ENCODE data around the gene WNK1. TPM values are rescaled to one million over a fixed set of nuclear protein-coding genes. Genes with fewer than 3 reads are reported as not detected.
"Not testable (repeated sequence)": the region's sequence is repeated elsewhere in the genome, so short reads cannot be mapped to it uniquely, and the experiment has no call there.

Gene WNK1
- polyA plus RNA-seq, 3 donors = 8.7 to 57.2 (median 20.9) TPM

- Histone ChIP-seq H3K4me2 (replicated peaks; ENCODE audit: extremely low read depth, low read length, poor library complexity, severe bottlenecking) (no peak overlapping the region), H3K27ac (ENCODE audit: low read depth in 1 of 2, low read length in 2 of 2) (no peak overlapping the region), H3K4me1 (ENCODE audit: control insufficient read depth in 1 of 2, insufficient read depth in 2 of 2, low read length in 2 of 2) (peaks cover 7 to 10% of the 10 kb centered on the region in 2 donors), H3K27me3 (ENCODE audit: control insufficient read depth in 2 of 2, insufficient read depth in 2 of 2, low read length in 2 of 2) (no peaks in the 10 kb centered on the region), H2AFZ (ENCODE audit: insufficient read depth, low read depth, low read length, poor library complexity, severe bottlenecking) (no peak overlapping the region), H3K36me3 (replicated peaks in 1 of 2; ENCODE audit: control insufficient read depth in 1 of 2, insufficient read depth in 2 of 2, low read length in 2 of 2) (peaks cover 15 to 28% of the 10 kb centered on the region in 2 donors), H3K9ac (ENCODE audit: insufficient read depth, low read length, poor library complexity, severe bottlenecking) (no peak overlapping the region), H4K20me1 (ENCODE audit: insufficient read depth, low read length) (peaks cover 99% of the 10 kb centered on the region), H3K79me2 (ENCODE audit: insufficient read depth, low read length) (peaks cover 95% of the 10 kb centered on the region), H3K9me3 (replicated peaks in 1 of 2; ENCODE audit: control insufficient read depth in 1 of 2, insufficient read depth in 1 of 2, low read length in 2 of 2) (no peaks in the 10 kb centered on the region), H3K4me3 (replicated peaks in 1 of 3; ENCODE audit: low read depth in 2 of 3, low read length in 3 of 3) (no peak overlapping the region)
- Mint-ChIP-seq H3K9me3 (no peaks in the 10 kb centered on the region), H3K4me1 (peaks cover 13% of the 10 kb centered on the region), H3K4me3 (no peak overlapping the region), H3K27ac (no peak overlapping the region), H3K36me3 (peaks cover 21 to 32% of the 10 kb centered on the region in 2 donors), H3K27me3 (ENCODE audit: low read depth in 3 of 3) (no peaks in the 10 kb centered on the region)
- TF ChIP-seq, protein P1, sequence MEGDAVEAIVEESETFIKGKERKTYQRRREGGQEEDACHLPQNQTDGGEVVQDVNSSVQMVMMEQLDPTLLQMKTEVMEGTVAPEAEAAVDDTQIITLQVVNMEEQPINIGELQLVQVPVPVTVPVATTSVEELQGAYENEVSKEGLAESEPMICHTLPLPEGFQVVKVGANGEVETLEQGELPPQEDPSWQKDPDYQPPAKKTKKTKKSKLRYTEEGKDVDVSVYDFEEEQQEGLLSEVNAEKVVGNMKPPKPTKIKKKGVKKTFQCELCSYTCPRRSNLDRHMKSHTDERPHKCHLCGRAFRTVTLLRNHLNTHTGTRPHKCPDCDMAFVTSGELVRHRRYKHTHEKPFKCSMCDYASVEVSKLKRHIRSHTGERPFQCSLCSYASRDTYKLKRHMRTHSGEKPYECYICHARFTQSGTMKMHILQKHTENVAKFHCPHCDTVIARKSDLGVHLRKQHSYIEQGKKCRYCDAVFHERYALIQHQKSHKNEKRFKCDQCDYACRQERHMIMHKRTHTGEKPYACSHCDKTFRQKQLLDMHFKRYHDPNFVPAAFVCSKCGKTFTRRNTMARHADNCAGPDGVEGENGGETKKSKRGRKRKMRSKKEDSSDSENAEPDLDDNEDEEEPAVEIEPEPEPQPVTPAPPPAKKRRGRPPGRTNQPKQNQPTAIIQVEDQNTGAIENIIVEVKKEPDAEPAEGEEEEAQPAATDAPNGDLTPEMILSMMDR (IDR thresholded peaks at IDR 0.05) = no peak
- DNase-seq = no peak
- no CpG with 5 or more reads among the region's 2 CpGs for WGBS (ENCODE audit: insufficient coverage)
- intact Hi-C loops (cut with micrococcal nuclease) = loop anchor here (2.0 to 10.0 kb wide), 3 partner anchors 61 to 772 kb away; partner anchors contain the start of gene WNK1 (in 1 of the 2)
These were observed 60.6 kb downstream of the WNK1 start for GRCh38 chr12:812950-813349.

DNA sequence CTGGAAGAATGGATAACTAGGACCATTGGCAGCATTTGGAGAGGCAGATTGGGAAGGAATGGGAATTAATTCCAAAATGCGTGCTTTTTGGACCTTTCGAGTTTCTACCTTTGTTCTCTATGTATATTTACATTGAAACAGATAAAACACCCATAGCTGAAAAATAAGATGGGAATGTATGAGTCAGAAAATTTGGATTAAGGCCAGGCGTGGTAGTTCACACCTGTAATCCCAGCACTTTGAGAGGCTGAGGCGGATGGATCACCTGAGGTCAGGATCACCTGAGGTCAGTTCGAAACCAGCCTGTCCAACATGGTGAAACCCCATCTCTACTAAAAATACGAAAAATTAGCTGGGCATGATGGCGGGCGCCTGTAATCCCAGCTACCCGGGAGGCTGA is 65.1 kb downstream of the WNK1 start:
- not testable (repeated sequence) for H3K9ac ChIP-seq (ENCODE audit: insufficient read depth, low read length, poor library complexity, severe bottlenecking); H3K27me3 ChIP-seq (ENCODE audit: control insufficient read depth in 2 of 2, insufficient read depth in 2 of 2, low read length in 2 of 2); H2AFZ ChIP-seq (ENCODE audit: insufficient read depth, low read depth, low read length, poor library complexity, severe bottlenecking); H3K4me3 ChIP-seq (replicated peaks in 1 of 3; ENCODE audit: low read depth in 2 of 3, low read length in 3 of 3); H3K9me3 Mint-ChIP-seq; H3K27me3 Mint-ChIP-seq (ENCODE audit: low read depth in 3 of 3); H3K27ac Mint-ChIP-seq; H3K27ac ChIP-seq (ENCODE audit: low read depth in 1 of 2, low read length in 2 of 2); DNase-seq; H3K9me3 ChIP-seq (replicated peaks in 1 of 2; ENCODE audit: control insufficient read depth in 1 of 2, insufficient read depth in 1 of 2, low read length in 2 of 2); H3K4me2 ChIP-seq (replicated peaks; ENCODE audit: extremely low read depth, low read length, poor library complexity, severe bottlenecking); H3K4me3 Mint-ChIP-seq
- peaks cover 24 to 37% of the 10 kb centered on the region in 2 donors for H3K36me3 Mint-ChIP-seq
- Histone ChIP-seq H3K36me3 (replicated peaks in 1 of 2; ENCODE audit: control insufficient read depth in 1 of 2, insufficient read depth in 2 of 2, low read length in 2 of 2) (peaks cover 15 to 28% of the 10 kb centered on the region in 2 donors), H3K4me1 (ENCODE audit: control insufficient read depth in 1 of 2, insufficient read depth in 2 of 2, low read length in 2 of 2) (peaks cover 6 to 11% of the 10 kb centered on the region in 2 donors), H3K79me2 (ENCODE audit: insufficient read depth, low read length) (peaks cover 95% of the 10 kb centered on the region), H4K20me1 (ENCODE audit: insufficient read depth, low read length) (peaks cover 99% of the 10 kb centered on the region)
- intact Hi-C loops (cut with micrococcal nuclease) = loop anchor here in 1 of 2 donors (5.0 to 10.0 kb wide), 2 partner anchors 245 to 767 kb away; no protein-coding TSS in a partner anchor
- 100% methylated on average over 6 of the region's 9 CpGs for WGBS (ENCODE audit: insufficient coverage)
- peaks cover 16% of the 10 kb centered on the region for H3K4me1 Mint-ChIP-seq
